GM12878 (cell line): Measurements from ENCODE around the gene LMNTD2. TPM values are rescaled to one million over a fixed set of nuclear protein-coding genes. Genes with fewer than 3 reads are reported as not detected.

Experiments
- BACH1 ChIP-seq: fragments of 450-650 bp; IDR thresholded peaks from 2 replicates; pipeline ENCODE4 v1.6.1; 2017; ENCODE audit warnings: mild to moderate bottlenecking, borderline replicate concordance
- BCLAF1 ChIP-seq: fragments of 450-650 bp; IDR thresholded peaks from 2 replicates; pipeline ENCODE4 v1.6.1; 2017; ENCODE audit warnings: antibody characterized with exemption, mild to moderate bottlenecking, moderate library complexity
- BMI1 ChIP-seq: fragments of 450-650 bp; IDR thresholded peaks from 2 replicates; pipeline ENCODE4 v1.6.1; 2016; ENCODE audit warnings: mild to moderate bottlenecking, moderate library complexity, borderline replicate concordance
- CHD4 ChIP-seq: fragments of 200-600 bp; sonication (generic); IDR thresholded peaks from 2 replicates; pipeline ENCODE4 v1.6.1; 2016; ENCODE audit warnings: mild to moderate bottlenecking
- CREM ChIP-seq: IDR thresholded peaks from 2 replicates; pipeline ENCODE4 v1.6.1; 2014; ENCODE audit warnings: antibody characterized with exemption, low read depth
- FOXK2 ChIP-seq: fragments of 450-650 bp; IDR thresholded peaks from 2 replicates; pipeline ENCODE4 v1.6.1; 2017; ENCODE audit warnings: mild to moderate bottlenecking, moderate library complexity
- FOXM1 ChIP-seq: IDR thresholded peaks from 2 replicates; pipeline ENCODE4 v1.6.1; 2012; ENCODE audit warnings: low read depth, mild to moderate bottlenecking, inconsistent platforms, low read length, moderate library complexity
- HCFC1 ChIP-seq: fragments of 150-350 bp; IDR thresholded peaks from 2 replicates; pipeline ENCODE4 v1.6.1; 2014; ENCODE audit warnings: low read length
- IKZF1 ChIP-seq: fragments of 450-650 bp; conservative IDR thresholded peaks from 2 replicates; pipeline ENCODE4 v1.6.1; 2017; ENCODE audit warnings: antibody characterized with exemption, mild to moderate bottlenecking
- LARP7 ChIP-seq: fragments of 450-650 bp; IDR thresholded peaks from 2 replicates; pipeline ENCODE4 v1.6.1; 2017; ENCODE audit warnings: mild to moderate bottlenecking
- MXI1 ChIP-seq: fragments of 150-350 bp; IDR thresholded peaks from 2 replicates; pipeline ENCODE4 v1.6.1; 2011; ENCODE audit warnings: low read depth, mild to moderate bottlenecking, inconsistent platforms, low read length, improper control_type of control experiment
- MYB ChIP-seq: fragments of 150-350 bp; IDR thresholded peaks from 2 replicates; pipeline ENCODE4 v1.6.1; 2014; ENCODE audit warnings: mild to moderate bottlenecking, low read depth, low read length, borderline replicate concordance
- NRF1 ChIP-seq: conservative IDR thresholded peaks from 2 replicates; pipeline ENCODE4 v1.6.1; 2011; ENCODE audit warnings: mild to moderate bottlenecking, low read depth, low read length, improper control_type of control experiment
- PKNOX1 ChIP-seq: fragments of 450-650 bp; IDR thresholded peaks from 2 replicates; pipeline ENCODE4 v1.6.1; 2016; ENCODE audit warnings: mild to moderate bottlenecking
- SIX5 ChIP-seq: IDR thresholded peaks from 2 replicates; pipeline ENCODE4 v1.6.1; 2011; ENCODE audit warnings: mild to moderate bottlenecking, low read depth, low read length, moderate library complexity; ENCODE audit not compliant: severe bottlenecking
- SMAD1 ChIP-seq: fragments of 450-650 bp; IDR thresholded peaks from 2 replicates; pipeline ENCODE4 v1.6.1; 2018; ENCODE audit warnings: mild to moderate bottlenecking, low read depth; ENCODE audit not compliant: partially characterized antibody
- SPI1 ChIP-seq: IDR thresholded peaks from 2 replicates; pipeline ENCODE4 v1.6.1; 2011; ENCODE audit warnings: low read depth, mild to moderate bottlenecking, low read length, moderate library complexity, borderline replicate concordance; ENCODE audit not compliant: insufficient read depth
- SRF ChIP-seq, 2 experiments: IDR thresholded peaks; 2 replicates each; pipeline ENCODE4 v1.6.1; 2011; ENCODE audit warnings: low read depth in 2 of 2, low read length in 2 of 2, mild to moderate bottlenecking in 1 of 2, moderate library complexity in 1 of 2
- TAF1 ChIP-seq: IDR thresholded peaks from 2 replicates; pipeline ENCODE4 v1.6.1; 2011; ENCODE audit warnings: mild to moderate bottlenecking, low read depth, low read length, borderline replicate concordance
- USF2 ChIP-seq: IDR thresholded peaks from 2 replicates; pipeline ENCODE4 v1.6.1; 2011; ENCODE audit warnings: low read depth, low read length, improper control_type of control experiment, borderline replicate concordance
- YBX1 ChIP-seq: fragments of 450-650 bp; IDR thresholded peaks from 2 replicates; pipeline ENCODE4 v1.6.1; 2016; ENCODE audit warnings: antibody characterized with exemption
- ZBTB4 ChIP-seq: fragments of 450-650 bp; formaldehyde crosslinking; IDR thresholded peaks from 2 replicates; pipeline ENCODE4 v1.4.0; 2022; ENCODE audit warnings: mild to moderate bottlenecking, moderate library complexity
- ZNF24 ChIP-seq: fragments of 450-650 bp; IDR thresholded peaks from 2 replicates; pipeline ENCODE4 v1.6.1; 2017; ENCODE audit warnings: antibody characterized with exemption, mild to moderate bottlenecking
- ZNF274 ChIP-seq: IDR thresholded peaks from one replicate; pipeline ENCODE4 v1.8.0; 2011; ENCODE audit not compliant: insufficient read length, insufficient read depth
- polyA plus RNA-seq, 11 experiments: library from polyadenylated mRNA; depleted of rRNA in 4 of 11; unstranded in 6 of 11; stranded (reverse) in 5 of 11; fragments of >200 nt; fragmentation: Nextera tagmentation in 4 of 11; fragmentation: Illumina TruSeq in 1 of 11; extraction: Ambion mirVana in 4 of 11; extraction: Trizol in 1 of 11; gene quantifications; 1 replicate in 1 of 11; 2 replicates in 10 of 11; pipeline versions ENCODE4 v1.2.1 to v1.2.3, GENCODE V29; 2011 to 2016; ENCODE audit warnings: inconsistent platforms in 2 of 11, missing spikeins in 2 of 11, low read depth in 1 of 11
- total RNA-seq, 4 experiments: library from RNA; depleted of rRNA in 3 of 4; stranded (reverse); fragments of >200 nt in 3 of 4; fragmentation: Illumina TruSeq in 1 of 4; extraction: Trizol in 1 of 4; gene quantifications; 2 replicates each; pipeline versions ENCODE4 v1.2.1 to v1.2.3, GENCODE V29; 2013 to 2021

The LMNTD2 gene
- total and polyA plus RNA-seq, 10 of the 15 experiments (the other 5 are each of a cell fraction or from before 2014, with no cell fraction given): 0.22 to 4.1 (median 1.3) TPM; not detected in 2

GRCh38 chr11:506238-506994, 54.1 kb downstream of the LMNTD2 start (continued):
- no peak for TF ChIP-seq BCLAF1
- TF ChIP-seq FOXK2: no peak
- peak; percentile 63 for TF ChIP-seq TAF1
- TF ChIP-seq SMAD1: peak; percentile 87
- peak; percentile 45 for TF ChIP-seq SIX5
- no peak for TF ChIP-seq ZBTB4 (CRISPR knock-in tag)
- peak; percentile 98 to 99 for TF ChIP-seq SRF (IDR thresholded peaks at IDR 0.05; ENCODE audit: low read depth in 2 of 2, low read length in 2 of 2)
- TF ChIP-seq MXI1: peak; percentile 61
- no peak for TF ChIP-seq CHD4
- TF ChIP-seq BACH1: peak; percentile 68; the same call in 1 of the 2 replicates
- TF ChIP-seq MYB: no peak
- no peak for TF ChIP-seq ZNF24
- TF ChIP-seq BMI1: no peak
- peak; percentile 97 for TF ChIP-seq CREM
- no peak for TF ChIP-seq ZNF274
- TF ChIP-seq LARP7: peak; percentile 67
- no peak; the same call in 1 of the 2 replicates for TF ChIP-seq SPI1
- peak; percentile 73 for TF ChIP-seq NRF1
- no peak for TF ChIP-seq YBX1
- TF ChIP-seq HCFC1: peak; percentile 71
- peak; percentile 62 for TF ChIP-seq PKNOX1
- peak; percentile 79 for TF ChIP-seq USF2
- peak; percentile 84 for TF ChIP-seq IKZF1
- TF ChIP-seq FOXM1: no peak
